ENCODE results near the gene TOGARAM2.

TOGARAM2 gene

DNA sequence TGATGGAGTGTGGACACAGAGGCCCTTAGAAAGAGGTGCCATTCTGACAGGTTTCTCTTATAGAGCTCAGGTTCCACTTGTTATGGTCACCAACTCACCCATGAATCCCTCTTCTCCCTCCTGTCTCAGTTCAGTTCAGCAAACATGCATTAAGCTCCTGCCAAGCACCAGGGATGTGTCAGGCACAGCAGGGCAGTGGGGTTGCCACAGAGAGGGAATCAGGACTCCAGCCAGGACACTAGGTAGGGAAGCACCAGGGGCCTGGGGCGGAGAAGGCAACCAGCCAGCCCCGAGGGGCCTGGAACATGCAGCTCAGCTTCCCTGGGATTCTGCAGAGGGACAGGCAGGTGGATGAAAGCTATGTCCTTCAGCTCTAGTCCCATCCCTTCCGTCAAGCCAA lies 44.6 kb downstream of the TOGARAM2 start:
- no peak for DNase-seq (ENCODE audit: low read depth)
- no peak for TF ChIP-seq CTCF (IDR thresholded peaks at IDR 0.05; ENCODE audit: insufficient read depth, low read depth, low read length, missing control alignments)

DNA sequence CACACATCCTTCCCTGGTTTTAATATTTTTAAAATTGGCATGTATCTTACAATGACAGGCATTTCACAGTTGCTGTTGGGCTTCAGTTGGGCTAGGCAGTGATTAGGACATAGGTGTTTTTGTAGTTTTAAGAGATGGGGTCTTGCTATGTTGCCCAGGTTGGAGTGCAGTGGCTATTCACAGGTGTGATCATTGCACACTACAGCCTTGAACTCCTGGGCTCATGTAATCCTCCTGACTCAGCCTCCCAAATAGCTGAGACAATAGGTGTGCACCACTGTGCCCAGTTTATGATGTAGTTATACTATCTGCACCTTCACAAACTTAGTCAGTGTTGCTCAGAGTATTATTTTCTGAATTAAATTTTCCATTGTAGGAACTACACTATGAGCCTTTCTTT lies 49.9 kb downstream of the TOGARAM2 start:
- TF ChIP-seq CTCF (IDR thresholded peaks at IDR 0.05; ENCODE audit: insufficient read depth, low read depth, low read length, missing control alignments) = no peak
- DNase-seq (ENCODE audit: low read depth) = no peak
- H3K4me3 ChIP-seq (ENCODE audit: low read depth, low read length) = no peak overlapping the region

More for the DNA sequence above, 44.6 kb downstream of the TOGARAM2 start:
- no peak overlapping the region for H3K4me3 ChIP-seq (ENCODE audit: low read depth, low read length)

DNA sequence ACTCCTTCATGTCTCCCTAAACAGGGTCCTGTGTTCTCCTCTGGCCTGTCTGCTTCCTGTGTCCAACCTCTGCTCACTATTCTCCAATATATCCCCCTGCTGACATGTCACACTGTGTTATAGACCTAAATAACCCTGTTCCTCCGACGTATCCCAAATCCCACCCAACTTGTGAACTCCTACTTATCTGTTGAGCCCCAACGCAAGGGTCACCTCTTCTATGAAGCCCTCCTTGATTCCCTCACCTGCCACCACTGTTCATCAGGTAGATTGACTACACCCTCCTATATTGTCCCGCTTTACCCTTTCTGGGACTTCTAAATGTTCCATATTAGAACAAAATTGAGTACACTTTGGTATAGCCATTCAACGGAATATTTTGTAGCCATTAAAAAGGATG lies 51.1 kb downstream of the TOGARAM2 start:
- no peak overlapping the region for H3K4me3 ChIP-seq (ENCODE audit: low read depth, low read length)
- no peak for DNase-seq (ENCODE audit: low read depth)
- no peak for TF ChIP-seq CTCF (IDR thresholded peaks at IDR 0.05; ENCODE audit: insufficient read depth, low read depth, low read length, missing control alignments)

DNA sequence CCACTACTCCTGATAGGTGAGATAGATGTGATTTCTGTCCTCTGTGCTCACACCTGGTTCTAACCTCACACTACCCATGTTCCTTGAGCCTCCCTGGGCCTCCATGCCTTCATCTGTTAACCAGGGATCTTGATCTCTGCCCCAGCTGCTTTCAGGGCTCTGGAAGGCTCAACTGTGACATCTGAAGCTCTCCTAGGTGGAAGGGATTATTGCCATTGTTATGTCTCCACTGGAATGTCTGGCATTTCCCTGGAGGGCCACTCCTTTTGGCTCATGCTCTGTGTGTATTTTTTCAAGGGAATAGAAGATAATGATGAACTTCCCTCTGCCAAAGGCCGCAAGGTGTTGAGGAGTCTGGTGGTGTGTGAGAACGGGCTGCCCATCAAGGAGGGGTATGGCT lies 52.1 kb downstream of the TOGARAM2 start:
- no peak for TF ChIP-seq CTCF (IDR thresholded peaks at IDR 0.05; ENCODE audit: insufficient read depth, low read depth, low read length, missing control alignments)
- H3K4me3 ChIP-seq (ENCODE audit: low read depth, low read length) = no peak overlapping the region
- no peak for DNase-seq (ENCODE audit: low read depth)

DNA sequence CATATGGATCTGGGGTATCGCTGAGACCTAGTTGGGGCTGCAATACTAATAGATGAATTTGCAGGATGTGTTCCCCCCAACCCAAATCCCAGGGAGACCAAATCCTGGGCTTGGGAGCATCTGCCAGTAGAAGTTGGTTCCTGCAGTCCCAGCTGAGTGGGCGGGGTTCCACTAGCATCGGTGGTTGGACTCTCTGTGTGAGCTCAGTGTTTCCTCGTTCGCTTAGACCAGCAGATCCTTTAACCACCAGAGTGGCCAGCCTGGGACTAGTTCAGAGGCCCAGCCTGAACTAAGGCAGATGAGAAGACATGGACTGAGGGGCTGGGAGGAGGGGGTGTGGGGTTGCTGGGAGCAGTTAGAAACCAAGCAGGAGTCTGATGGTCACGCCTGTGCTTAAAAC lies 52.6 kb downstream of the TOGARAM2 start:
- no peak for DNase-seq (ENCODE audit: low read depth)
- H3K4me3 ChIP-seq (ENCODE audit: low read depth, low read length) = no peak overlapping the region
- no peak for TF ChIP-seq CTCF (IDR thresholded peaks at IDR 0.05; ENCODE audit: insufficient read depth, low read depth, low read length, missing control alignments)

DNA sequence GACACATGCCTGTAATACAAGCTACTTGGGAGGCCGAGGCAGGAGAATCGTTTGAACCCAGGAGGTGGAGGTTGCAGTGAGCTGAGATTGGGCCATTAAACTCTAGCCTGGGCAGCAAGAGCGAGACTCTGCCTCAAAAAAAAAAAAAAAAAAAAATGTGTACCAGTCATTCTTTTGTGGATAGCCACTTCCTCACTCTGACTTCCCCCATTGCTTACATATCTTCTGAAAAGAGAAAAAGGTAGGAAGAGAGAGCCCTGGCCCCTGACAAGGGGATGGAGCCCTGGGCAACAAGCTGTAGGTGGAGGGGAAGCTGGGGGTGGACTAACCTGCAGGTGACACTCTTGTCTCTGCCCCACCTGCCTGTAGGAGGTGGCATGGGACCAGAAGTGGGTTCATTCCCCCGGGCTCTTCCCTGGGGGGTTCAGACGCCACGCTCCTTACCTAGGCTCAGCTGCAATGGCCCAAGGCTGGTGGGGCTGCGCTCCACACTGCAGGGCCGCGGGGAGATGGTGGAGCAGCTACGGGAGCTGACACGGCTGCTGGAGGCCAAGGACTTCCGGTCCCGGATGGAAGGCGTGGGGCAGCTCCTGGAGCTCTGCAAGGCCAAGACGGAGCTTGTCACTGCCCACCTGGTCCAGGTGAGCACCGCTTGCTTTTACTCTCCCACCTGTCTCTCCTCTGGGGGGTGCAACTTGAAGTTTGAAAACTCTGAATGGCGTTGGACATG lies 54.1 kb downstream of the TOGARAM2 start:
- no peak for TF ChIP-seq CTCF (IDR thresholded peaks at IDR 0.05; ENCODE audit: insufficient read depth, low read depth, low read length, missing control alignments)
- DNase-seq (ENCODE audit: low read depth) = no peak
- H3K4me3 ChIP-seq (ENCODE audit: low read depth, low read length) = no peak overlapping the region
